ENCODE data around the gene GET4.

- TF ChIP-seq POLR2A (IDR thresholded peaks at IDR 0.05; ENCODE audit: low read depth, low read length) (no peak), TAF1 (IDR thresholded peaks at IDR 0.05; ENCODE audit: low read depth, low read length) (no peak)
Observed at GRCh38 chr7:874031-874749, 2.2 kb upstream of the GET4 start.
